ENCODE data around the gene MAGEF1.

The MAGEF1 gene

GRCh38 chr3:184678317-184679055, 33.4 kb downstream of the MAGEF1 start:
- in situ Hi-C loops (cut with HindIII; ENCODE audit: low pct_ligation_motif_present, low pct_unique_long_range_greater_than_20kb, low sequenced_read_pairs): no loop called here
- no peak for DNase-seq

- DNase-seq: no peak
- in situ Hi-C loops (cut with HindIII; ENCODE audit: low pct_ligation_motif_present, low pct_unique_long_range_greater_than_20kb, low sequenced_read_pairs): no loop called here
Measured at GRCh38 chr3:184677344-184678316, 34.2 kb downstream of the MAGEF1 start.

GRCh38 chr3:184676927-184677326, 34.9 kb downstream of the MAGEF1 start:
- in situ Hi-C loops (cut with HindIII; ENCODE audit: low pct_ligation_motif_present, low pct_unique_long_range_greater_than_20kb, low sequenced_read_pairs): no loop called here
- no peak for DNase-seq

GRCh38 chr3:184674626-184675025, 37.2 kb downstream of the MAGEF1 start:
- in situ Hi-C loops (cut with HindIII; ENCODE audit: low pct_ligation_motif_present, low pct_unique_long_range_greater_than_20kb, low sequenced_read_pairs): no loop called here
- no peak for DNase-seq

- DNase-seq: no peak
- in situ Hi-C loops (cut with HindIII; ENCODE audit: low pct_ligation_motif_present, low pct_unique_long_range_greater_than_20kb, low sequenced_read_pairs): no loop called here
Measured at GRCh38 chr3:184672977-184673870, 38.6 kb downstream of the MAGEF1 start.

- in situ Hi-C loops (cut with HindIII; ENCODE audit: low pct_ligation_motif_present, low pct_unique_long_range_greater_than_20kb, low sequenced_read_pairs): no loop called here
- DNase-seq: no peak
Measured at GRCh38 chr3:184672335-184672734, 39.5 kb downstream of the MAGEF1 start.

GRCh38 chr3:184670091-184670602, 41.7 kb downstream of the MAGEF1 start:
- no peak for DNase-seq
- in situ Hi-C loops (cut with HindIII; ENCODE audit: low pct_ligation_motif_present, low pct_unique_long_range_greater_than_20kb, low sequenced_read_pairs): no loop called here

GRCh38 chr3:184669578-184669977, 42.3 kb downstream of the MAGEF1 start:
- no peak for DNase-seq
- in situ Hi-C loops (cut with HindIII; ENCODE audit: low pct_ligation_motif_present, low pct_unique_long_range_greater_than_20kb, low sequenced_read_pairs): no loop called here

GRCh38 chr3:184666442-184666841, 45.4 kb downstream of the MAGEF1 start:
- in situ Hi-C loops (cut with HindIII; ENCODE audit: low pct_ligation_motif_present, low pct_unique_long_range_greater_than_20kb, low sequenced_read_pairs): no loop called here

GRCh38 chr3:184665101-184665500, 46.8 kb downstream of the MAGEF1 start:
- no peak for DNase-seq
- in situ Hi-C loops (cut with HindIII; ENCODE audit: low pct_ligation_motif_present, low pct_unique_long_range_greater_than_20kb, low sequenced_read_pairs): no loop called here

More at GRCh38 chr3:184666442-184666841, 45.4 kb downstream of the MAGEF1 start:
- DNase-seq: no peak

GRCh38 chr3:184663756-184664155, 48.1 kb downstream of the MAGEF1 start:
- in situ Hi-C loops (cut with HindIII; ENCODE audit: low pct_ligation_motif_present, low pct_unique_long_range_greater_than_20kb, low sequenced_read_pairs): no loop called here
- DNase-seq: no peak

GRCh38 chr3:184663356-184663755, 48.5 kb downstream of the MAGEF1 start:
- DNase-seq: no peak
- in situ Hi-C loops (cut with HindIII; ENCODE audit: low pct_ligation_motif_present, low pct_unique_long_range_greater_than_20kb, low sequenced_read_pairs): no loop called here

GRCh38 chr3:184662187-184662586, 49.7 kb downstream of the MAGEF1 start:
- DNase-seq: no peak
- in situ Hi-C loops (cut with HindIII; ENCODE audit: low pct_ligation_motif_present, low pct_unique_long_range_greater_than_20kb, low sequenced_read_pairs): no loop called here

GRCh38 chr3:184660931-184661330, 50.9 kb downstream of the MAGEF1 start:
- DNase-seq: no peak
- in situ Hi-C loops (cut with HindIII; ENCODE audit: low pct_ligation_motif_present, low pct_unique_long_range_greater_than_20kb, low sequenced_read_pairs): no loop called here
